GM23338 (cell line): ENCODE results near the gene THSD4. TPM values are rescaled to one million over a fixed set of nuclear protein-coding genes. Genes with fewer than 3 reads are reported as not detected.
A peak's percentile ranks its signal among the peaks of the same experiment; 100 is the strongest.

ENCODE experiments used
- ATAC-seq: fragments of 200-7000 bp; cut with Tn5 transposase; 3 replicates; pipeline ENCODE4 v1.9.1; 2020
- DNase-seq: peaks from one replicate; pipeline ENCODE4 v3.0.0-alpha.2; 2015; ENCODE audit warnings: low spot score
- H2AFZ ChIP-seq: fragments of 200-600 bp; sonication (generic); 2 replicates; pipeline ENCODE4 v1.8.0; 2016; ENCODE audit warnings: antibody characterized with exemption, mild to moderate bottlenecking, moderate library complexity
- H3F3A ChIP-seq: fragments of 200-600 bp; sonication (generic); replicated peaks from 2 replicates; pipeline ENCODE4 v1.8.0; 2017; ENCODE audit warnings: antibody characterized with exemption, mixed run types, low read depth
- H3K27ac ChIP-seq: fragments of 200-600 bp; sonication (generic); 2 replicates; pipeline ENCODE4 v1.6.1; 2016; ENCODE audit warnings: low read depth
- H3K27me3 ChIP-seq: fragments of 200-600 bp; sonication (generic); 2 replicates; pipeline ENCODE4 v1.8.0; 2016; ENCODE audit warnings: mild to moderate bottlenecking, mixed run types, moderate library complexity; ENCODE audit not compliant: insufficient read depth
- H3K36me3 ChIP-seq: fragments of 200-600 bp; sonication (generic); 2 replicates; pipeline ENCODE4 v1.8.0; 2016; ENCODE audit warnings: mild to moderate bottlenecking; ENCODE audit not compliant: insufficient read depth
- H3K4me1 ChIP-seq: fragments of 200-600 bp; sonication (generic); 2 replicates; pipeline ENCODE4 v1.8.0; 2016; ENCODE audit warnings: mild to moderate bottlenecking, moderate library complexity; ENCODE audit not compliant: insufficient read depth
- H3K4me2 ChIP-seq: fragments of 200-600 bp; sonication (generic); 2 replicates; pipeline ENCODE4 v1.7.1; 2017; ENCODE audit warnings: mixed run types
- H3K4me3 ChIP-seq: fragments of 200-600 bp; sonication (generic); 2 replicates; pipeline ENCODE4 v1.6.1; 2016; ENCODE audit warnings: mixed run types
- H3K79me2 ChIP-seq: fragments of 200-600 bp; sonication (generic); replicated peaks from 2 replicates; pipeline ENCODE4 v1.8.0; 2017; ENCODE audit warnings: mild to moderate bottlenecking; ENCODE audit not compliant: insufficient read depth
- H3K9me2 ChIP-seq: fragments of 200-600 bp; sonication (generic); 2 replicates; pipeline ENCODE4 v1.8.0; 2017; ENCODE audit not compliant: insufficient read depth
- H4K20me1 ChIP-seq: fragments of 200-600 bp; sonication (generic); replicated peaks from 2 replicates; pipeline ENCODE4 v1.8.0; 2017; ENCODE audit warnings: mild to moderate bottlenecking; ENCODE audit not compliant: insufficient read depth
- H3K27ac Mint-ChIP-seq: 2 replicates; pipeline ENCODE4 v1.8.0; 2020; ENCODE audit warnings: inconsistent platforms, mild to moderate bottlenecking, moderate library complexity, mixed read lengths
- H3K27me3 Mint-ChIP-seq: 3 replicates; pipeline ENCODE4 v1.8.0; 2022; ENCODE audit warnings: low read depth, mild to moderate bottlenecking, moderate library complexity, mixed read lengths, inconsistent platforms; ENCODE audit not compliant: insufficient read depth, poor library complexity
- H3K36me3 Mint-ChIP-seq: 3 replicates; pipeline ENCODE4 v1.8.0; 2021; ENCODE audit warnings: low read depth, mild to moderate bottlenecking, inconsistent platforms, moderate library complexity, mixed read lengths
- H3K4me1 Mint-ChIP-seq: 3 replicates; pipeline ENCODE4 v1.8.0; 2020; ENCODE audit warnings: mild to moderate bottlenecking, inconsistent platforms, mixed read lengths
- H3K4me3 Mint-ChIP-seq: 3 replicates; pipeline ENCODE4 v1.8.0; 2021; ENCODE audit warnings: moderate library complexity, mild to moderate bottlenecking, inconsistent platforms, mixed read lengths
- H3K9me3 Mint-ChIP-seq: 3 replicates; pipeline ENCODE4 v1.8.0; 2020; ENCODE audit warnings: moderate library complexity, mild to moderate bottlenecking, inconsistent platforms, mixed read lengths
- CREB1 ChIP-seq: fragments of 250-450 bp; sonication (Bioruptor Pico); IDR thresholded peaks from 2 replicates; pipeline ENCODE4 v1.5.0; 2020; ENCODE audit warnings: low read depth, mild to moderate bottlenecking, moderate library complexity
- EZH2 ChIP-seq: fragments of 200-600 bp; sonication (generic); IDR thresholded peaks from one replicate; pipeline ENCODE4 v1.8.0; 2017; ENCODE audit warnings: antibody characterized with exemption, mild to moderate bottlenecking, low read depth; ENCODE audit not compliant: unreplicated experiment
- EZH2phosphoT487 ChIP-seq: fragments of 200-600 bp; sonication (generic); IDR thresholded peaks from one replicate; pipeline ENCODE4 v1.8.1; 2018; ENCODE audit warnings: antibody characterized with exemption; ENCODE audit not compliant: unreplicated experiment
- JUNB ChIP-seq: IDR thresholded peaks from one replicate; pipeline ENCODE4 v1.6.1; 2016; ENCODE audit warnings: antibody characterized with exemption; ENCODE audit not compliant: unreplicated experiment
- NANOG ChIP-seq: IDR thresholded peaks from 2 replicates; pipeline ENCODE4 v1.6.1; 2016; ENCODE audit warnings: antibody characterized with exemption, borderline replicate concordance
- POLR2AphosphoS5 ChIP-seq: IDR thresholded peaks from 2 replicates; pipeline ENCODE4 v1.6.1; 2016; ENCODE audit warnings: antibody characterized with exemption, low read depth
- STAT1 ChIP-seq: IDR thresholded peaks from one replicate; pipeline ENCODE4 v1.6.1; 2016; ENCODE audit warnings: antibody characterized with exemption; ENCODE audit not compliant: unreplicated experiment
- ZNF114 ChIP-seq: fragments of 250-450 bp; sonication (Bioruptor Pico); IDR thresholded peaks from 2 replicates; pipeline ENCODE4 v1.5.0; 2020; ENCODE audit warnings: mild to moderate bottlenecking, moderate library complexity
- ZNF331 ChIP-seq: fragments of 250-450 bp; sonication (Bioruptor Pico); IDR thresholded peaks from 2 replicates; pipeline ENCODE4 v1.5.0; 2020; ENCODE audit warnings: low read depth, mild to moderate bottlenecking, moderate library complexity
- polyA plus RNA-seq: library from polyadenylated mRNA; unstranded; fragments of >200 nt; fragmentation: Nextera tagmentation; extraction: Ambion mirVana; gene quantifications from 2 replicates; pipeline ENCODE4 v1.2.1, GENCODE V29; 2016
- total RNA-seq: library from RNA; depleted of rRNA; stranded (reverse); fragments of >200 nt; shearing (Covaris generic); gene quantifications from 2 replicates; pipeline ENCODE4 v1.2.3, GENCODE V29; 2014
- TF ChIP-seq, protein P1 (sequence below), 2 experiments: fragments of 200-600 bp in 1 of 2; sonication (generic) in 1 of 2; conservative IDR thresholded peaks; 2 replicates each; pipeline versions ENCODE4 v1.5.1 to v1.6.1; 2016 to 2017; ENCODE audit warnings: antibody characterized with exemption in 2 of 2, low read depth in 2 of 2, mild to moderate bottlenecking in 2 of 2, moderate library complexity in 1 of 2
- TF ChIP-seq, protein P2 (sequence below): fragments of 250-450 bp; sonication (Bioruptor Pico); IDR thresholded peaks from 2 replicates; pipeline ENCODE4 v1.5.0; 2020; ENCODE audit warnings: mild to moderate bottlenecking, moderate library complexity
- TF ChIP-seq, protein P3 (sequence below): IDR thresholded peaks from one replicate; pipeline ENCODE4 v1.6.1; 2018; ENCODE audit warnings: antibody characterized with exemption; ENCODE audit not compliant: unreplicated experiment
- TF ChIP-seq, protein P4 (sequence below): IDR thresholded peaks from 2 replicates; pipeline ENCODE4 v1.6.1; 2016; ENCODE audit warnings: antibody characterized with exemption

Gene THSD4
- total and polyA plus RNA-seq, 2 experiments from 2014 or later: 2.0 to 7.4 TPM

DNA sequence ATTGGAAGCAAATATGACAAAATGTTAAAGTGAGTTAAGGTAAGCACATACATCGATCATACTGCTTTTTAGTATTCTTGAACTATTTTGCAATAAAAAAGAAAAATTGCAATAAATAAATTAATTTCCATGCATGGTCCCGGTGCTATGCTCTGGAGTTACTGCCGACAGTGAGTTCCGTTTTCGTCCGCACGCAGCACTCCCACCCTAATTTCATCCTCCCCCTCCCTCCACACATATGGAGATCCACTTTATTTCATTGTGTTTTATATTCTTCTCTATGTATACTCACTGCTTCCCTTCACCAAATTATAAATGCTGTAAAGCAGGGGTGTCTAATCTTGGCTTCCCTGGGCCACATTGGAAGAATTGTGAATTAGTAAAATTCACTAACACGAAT is 247.3 kb downstream of the THSD4 start:
- Histone ChIP-seq H3K36me3 (no peaks in the 10 kb centered on the region), H2AFZ (no peak overlapping the region), H3F3A (no peaks in the 10 kb centered on the region), H4K20me1 (no peaks in the 10 kb centered on the region), H3K4me2 (0 out of 2 replicates have a peak overlapping the region, but pooled peaks have one; percentile 27), H3K4me1 (peaks cover 27% of the 10 kb centered on the region), H3K27me3 (no peaks in the 10 kb centered on the region), H3K4me3 (no peak overlapping the region), H3K9me2 (peaks cover 4% of the 10 kb centered on the region), H3K27ac (peak overlapping the region; percentile 76; the same call in 1 of the 2 replicates), H3K79me2 (no peaks in the 10 kb centered on the region)
- Mint-ChIP-seq H3K9me3 (peaks cover 3% of the 10 kb centered on the region; the same call in 1 of the 3 replicates), H3K27me3 (peaks cover 9% of the 10 kb centered on the region), H3K36me3 (peaks cover 12% of the 10 kb centered on the region), H3K4me1 (peaks cover 44% of the 10 kb centered on the region), H3K4me3 (no peak overlapping the region), H3K27ac (0 out of 2 replicates have a peak overlapping the region, but pooled peaks have one; percentile 38)
- DNase-seq: no peak
- TF ChIP-seq JUNB (no peak), STAT1 (no peak), NANOG (no peak), POLR2AphosphoS5 (no peak), ZNF114 (CRISPR knock-in tag) (no peak), EZH2 (no peak), ZNF331 (no peak), CREB1 (CRISPR knock-in tag) (no peak), EZH2phosphoT487 (no peak)
- TF ChIP-seq, protein P1, sequence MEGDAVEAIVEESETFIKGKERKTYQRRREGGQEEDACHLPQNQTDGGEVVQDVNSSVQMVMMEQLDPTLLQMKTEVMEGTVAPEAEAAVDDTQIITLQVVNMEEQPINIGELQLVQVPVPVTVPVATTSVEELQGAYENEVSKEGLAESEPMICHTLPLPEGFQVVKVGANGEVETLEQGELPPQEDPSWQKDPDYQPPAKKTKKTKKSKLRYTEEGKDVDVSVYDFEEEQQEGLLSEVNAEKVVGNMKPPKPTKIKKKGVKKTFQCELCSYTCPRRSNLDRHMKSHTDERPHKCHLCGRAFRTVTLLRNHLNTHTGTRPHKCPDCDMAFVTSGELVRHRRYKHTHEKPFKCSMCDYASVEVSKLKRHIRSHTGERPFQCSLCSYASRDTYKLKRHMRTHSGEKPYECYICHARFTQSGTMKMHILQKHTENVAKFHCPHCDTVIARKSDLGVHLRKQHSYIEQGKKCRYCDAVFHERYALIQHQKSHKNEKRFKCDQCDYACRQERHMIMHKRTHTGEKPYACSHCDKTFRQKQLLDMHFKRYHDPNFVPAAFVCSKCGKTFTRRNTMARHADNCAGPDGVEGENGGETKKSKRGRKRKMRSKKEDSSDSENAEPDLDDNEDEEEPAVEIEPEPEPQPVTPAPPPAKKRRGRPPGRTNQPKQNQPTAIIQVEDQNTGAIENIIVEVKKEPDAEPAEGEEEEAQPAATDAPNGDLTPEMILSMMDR (conservative IDR thresholded peaks at IDR 0.05; ENCODE audit: low read depth in 2 of 2): no peak
- TF ChIP-seq, protein P2, sequence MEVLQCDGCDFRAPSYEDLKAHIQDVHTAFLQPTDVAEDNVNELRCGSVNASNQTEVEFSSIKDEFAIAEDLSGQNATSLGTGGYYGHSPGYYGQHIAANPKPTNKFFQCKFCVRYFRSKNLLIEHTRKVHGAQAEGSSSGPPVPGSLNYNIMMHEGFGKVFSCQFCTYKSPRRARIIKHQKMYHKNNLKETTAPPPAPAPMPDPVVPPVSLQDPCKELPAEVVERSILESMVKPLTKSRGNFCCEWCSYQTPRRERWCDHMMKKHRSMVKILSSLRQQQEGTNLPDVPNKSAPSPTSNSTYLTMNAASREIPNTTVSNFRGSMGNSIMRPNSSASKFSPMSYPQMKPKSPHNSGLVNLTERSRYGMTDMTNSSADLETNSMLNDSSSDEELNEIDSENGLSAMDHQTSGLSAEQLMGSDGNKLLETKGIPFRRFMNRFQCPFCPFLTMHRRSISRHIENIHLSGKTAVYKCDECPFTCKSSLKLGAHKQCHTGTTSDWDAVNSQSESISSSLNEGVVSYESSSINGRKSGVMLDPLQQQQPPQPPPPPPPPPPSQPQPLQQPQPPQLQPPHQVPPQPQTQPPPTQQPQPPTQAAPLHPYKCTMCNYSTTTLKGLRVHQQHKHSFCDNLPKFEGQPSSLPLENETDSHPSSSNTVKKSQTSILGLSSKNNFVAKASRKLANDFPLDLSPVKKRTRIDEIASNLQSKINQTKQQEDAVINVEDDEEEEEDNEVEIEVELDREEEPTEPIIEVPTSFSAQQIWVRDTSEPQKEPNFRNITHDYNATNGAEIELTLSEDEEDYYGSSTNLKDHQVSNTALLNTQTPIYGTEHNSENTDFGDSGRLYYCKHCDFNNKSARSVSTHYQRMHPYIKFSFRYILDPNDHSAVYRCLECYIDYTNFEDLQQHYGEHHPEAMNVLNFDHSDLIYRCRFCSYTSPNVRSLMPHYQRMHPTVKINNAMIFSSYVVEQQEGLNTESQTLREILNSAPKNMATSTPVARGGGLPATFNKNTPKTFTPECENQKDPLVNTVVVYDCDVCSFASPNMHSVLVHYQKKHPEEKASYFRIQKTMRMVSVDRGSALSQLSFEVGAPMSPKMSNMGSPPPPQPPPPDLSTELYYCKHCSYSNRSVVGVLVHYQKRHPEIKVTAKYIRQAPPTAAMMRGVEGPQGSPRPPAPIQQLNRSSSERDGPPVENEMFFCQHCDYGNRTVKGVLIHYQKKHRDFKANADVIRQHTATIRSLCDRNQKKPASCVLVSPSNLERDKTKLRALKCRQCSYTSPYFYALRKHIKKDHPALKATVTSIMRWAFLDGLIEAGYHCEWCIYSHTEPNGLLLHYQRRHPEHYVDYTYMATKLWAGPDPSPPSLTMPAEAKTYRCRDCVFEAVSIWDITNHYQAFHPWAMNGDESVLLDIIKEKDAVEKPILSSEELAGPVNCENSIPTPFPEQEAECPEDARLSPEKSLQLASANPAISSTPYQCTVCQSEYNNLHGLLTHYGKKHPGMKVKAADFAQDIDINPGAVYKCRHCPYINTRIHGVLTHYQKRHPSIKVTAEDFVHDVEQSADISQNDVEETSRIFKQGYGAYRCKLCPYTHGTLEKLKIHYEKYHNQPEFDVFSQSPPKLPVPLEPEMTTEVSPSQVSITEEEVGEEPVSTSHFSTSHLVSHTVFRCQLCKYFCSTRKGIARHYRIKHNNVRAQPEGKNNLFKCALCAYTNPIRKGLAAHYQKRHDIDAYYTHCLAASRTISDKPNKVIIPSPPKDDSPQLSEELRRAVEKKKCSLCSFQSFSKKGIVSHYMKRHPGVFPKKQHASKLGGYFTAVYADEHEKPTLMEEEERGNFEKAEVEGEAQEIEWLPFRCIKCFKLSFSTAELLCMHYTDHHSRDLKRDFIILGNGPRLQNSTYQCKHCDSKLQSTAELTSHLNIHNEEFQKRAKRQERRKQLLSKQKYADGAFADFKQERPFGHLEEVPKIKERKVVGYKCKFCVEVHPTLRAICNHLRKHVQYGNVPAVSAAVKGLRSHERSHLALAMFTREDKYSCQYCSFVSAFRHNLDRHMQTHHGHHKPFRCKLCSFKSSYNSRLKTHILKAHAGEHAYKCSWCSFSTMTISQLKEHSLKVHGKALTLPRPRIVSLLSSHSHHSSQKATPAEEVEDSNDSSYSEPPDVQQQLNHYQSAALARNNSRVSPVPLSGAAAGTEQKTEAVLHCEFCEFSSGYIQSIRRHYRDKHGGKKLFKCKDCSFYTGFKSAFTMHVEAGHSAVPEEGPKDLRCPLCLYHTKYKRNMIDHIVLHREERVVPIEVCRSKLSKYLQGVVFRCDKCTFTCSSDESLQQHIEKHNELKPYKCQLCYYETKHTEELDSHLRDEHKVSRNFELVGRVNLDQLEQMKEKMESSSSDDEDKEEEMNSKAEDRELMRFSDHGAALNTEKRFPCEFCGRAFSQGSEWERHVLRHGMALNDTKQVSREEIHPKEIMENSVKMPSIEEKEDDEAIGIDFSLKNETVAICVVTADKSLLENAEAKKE (CRISPR knock-in tag): no peak
- TF ChIP-seq, protein P3, sequence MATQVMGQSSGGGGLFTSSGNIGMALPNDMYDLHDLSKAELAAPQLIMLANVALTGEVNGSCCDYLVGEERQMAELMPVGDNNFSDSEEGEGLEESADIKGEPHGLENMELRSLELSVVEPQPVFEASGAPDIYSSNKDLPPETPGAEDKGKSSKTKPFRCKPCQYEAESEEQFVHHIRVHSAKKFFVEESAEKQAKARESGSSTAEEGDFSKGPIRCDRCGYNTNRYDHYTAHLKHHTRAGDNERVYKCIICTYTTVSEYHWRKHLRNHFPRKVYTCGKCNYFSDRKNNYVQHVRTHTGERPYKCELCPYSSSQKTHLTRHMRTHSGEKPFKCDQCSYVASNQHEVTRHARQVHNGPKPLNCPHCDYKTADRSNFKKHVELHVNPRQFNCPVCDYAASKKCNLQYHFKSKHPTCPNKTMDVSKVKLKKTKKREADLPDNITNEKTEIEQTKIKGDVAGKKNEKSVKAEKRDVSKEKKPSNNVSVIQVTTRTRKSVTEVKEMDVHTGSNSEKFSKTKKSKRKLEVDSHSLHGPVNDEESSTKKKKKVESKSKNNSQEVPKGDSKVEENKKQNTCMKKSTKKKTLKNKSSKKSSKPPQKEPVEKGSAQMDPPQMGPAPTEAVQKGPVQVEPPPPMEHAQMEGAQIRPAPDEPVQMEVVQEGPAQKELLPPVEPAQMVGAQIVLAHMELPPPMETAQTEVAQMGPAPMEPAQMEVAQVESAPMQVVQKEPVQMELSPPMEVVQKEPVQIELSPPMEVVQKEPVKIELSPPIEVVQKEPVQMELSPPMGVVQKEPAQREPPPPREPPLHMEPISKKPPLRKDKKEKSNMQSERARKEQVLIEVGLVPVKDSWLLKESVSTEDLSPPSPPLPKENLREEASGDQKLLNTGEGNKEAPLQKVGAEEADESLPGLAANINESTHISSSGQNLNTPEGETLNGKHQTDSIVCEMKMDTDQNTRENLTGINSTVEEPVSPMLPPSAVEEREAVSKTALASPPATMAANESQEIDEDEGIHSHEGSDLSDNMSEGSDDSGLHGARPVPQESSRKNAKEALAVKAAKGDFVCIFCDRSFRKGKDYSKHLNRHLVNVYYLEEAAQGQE: no peak
- TF ChIP-seq, protein P4, sequence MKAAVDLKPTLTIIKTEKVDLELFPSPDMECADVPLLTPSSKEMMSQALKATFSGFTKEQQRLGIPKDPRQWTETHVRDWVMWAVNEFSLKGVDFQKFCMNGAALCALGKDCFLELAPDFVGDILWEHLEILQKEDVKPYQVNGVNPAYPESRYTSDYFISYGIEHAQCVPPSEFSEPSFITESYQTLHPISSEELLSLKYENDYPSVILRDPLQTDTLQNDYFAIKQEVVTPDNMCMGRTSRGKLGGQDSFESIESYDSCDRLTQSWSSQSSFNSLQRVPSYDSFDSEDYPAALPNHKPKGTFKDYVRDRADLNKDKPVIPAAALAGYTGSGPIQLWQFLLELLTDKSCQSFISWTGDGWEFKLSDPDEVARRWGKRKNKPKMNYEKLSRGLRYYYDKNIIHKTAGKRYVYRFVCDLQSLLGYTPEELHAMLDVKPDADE: no peak
- no peak for ATAC-seq
